ENCODE measurements around the gene NOL4L.

DNA sequence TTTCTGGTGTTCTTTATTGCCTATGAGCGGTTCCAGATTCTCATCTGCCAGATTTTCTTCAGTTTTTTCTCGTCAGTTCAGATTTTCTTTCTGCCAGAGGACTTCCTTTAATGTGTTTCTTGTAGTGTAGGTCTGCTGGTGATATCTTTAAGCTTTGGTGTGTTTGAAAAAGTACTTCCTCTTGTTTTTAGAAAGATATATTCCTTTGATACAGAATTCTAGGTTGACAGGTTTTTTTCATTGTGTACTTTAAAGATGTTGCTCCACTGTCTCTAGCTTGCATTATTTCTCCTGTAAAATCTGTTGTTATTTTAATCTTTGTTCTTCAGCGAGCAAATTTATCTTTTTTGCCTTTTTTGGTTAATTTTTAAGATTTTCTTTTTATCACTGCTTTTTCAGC is 190.1 kb downstream of the NOL4L start:
- no peak for TF ChIP-seq POLR2A (IDR thresholded peaks at IDR 0.05)
- TF ChIP-seq, protein P1, sequence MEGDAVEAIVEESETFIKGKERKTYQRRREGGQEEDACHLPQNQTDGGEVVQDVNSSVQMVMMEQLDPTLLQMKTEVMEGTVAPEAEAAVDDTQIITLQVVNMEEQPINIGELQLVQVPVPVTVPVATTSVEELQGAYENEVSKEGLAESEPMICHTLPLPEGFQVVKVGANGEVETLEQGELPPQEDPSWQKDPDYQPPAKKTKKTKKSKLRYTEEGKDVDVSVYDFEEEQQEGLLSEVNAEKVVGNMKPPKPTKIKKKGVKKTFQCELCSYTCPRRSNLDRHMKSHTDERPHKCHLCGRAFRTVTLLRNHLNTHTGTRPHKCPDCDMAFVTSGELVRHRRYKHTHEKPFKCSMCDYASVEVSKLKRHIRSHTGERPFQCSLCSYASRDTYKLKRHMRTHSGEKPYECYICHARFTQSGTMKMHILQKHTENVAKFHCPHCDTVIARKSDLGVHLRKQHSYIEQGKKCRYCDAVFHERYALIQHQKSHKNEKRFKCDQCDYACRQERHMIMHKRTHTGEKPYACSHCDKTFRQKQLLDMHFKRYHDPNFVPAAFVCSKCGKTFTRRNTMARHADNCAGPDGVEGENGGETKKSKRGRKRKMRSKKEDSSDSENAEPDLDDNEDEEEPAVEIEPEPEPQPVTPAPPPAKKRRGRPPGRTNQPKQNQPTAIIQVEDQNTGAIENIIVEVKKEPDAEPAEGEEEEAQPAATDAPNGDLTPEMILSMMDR (IDR thresholded peaks at IDR 0.05): no peak
